Fibroblast of skin of left biceps (primary cell): Measurements from ENCODE around the gene SHF.

Experiments
- DNase-seq, 2 experiments: peaks; one replicate each; pipeline ENCODE4 v3.0.0-alpha.2; 2013; ENCODE audit warnings: low read depth in 2 of 2

SHF gene

GRCh38 chr15:45199136-45199810, 11.5 kb upstream of the SHF start:
- no peak for DNase-seq

- peak; percentile 91 to 92 for DNase-seq
Observed at GRCh38 chr15:45198337-45199135, 10.8 kb upstream of the SHF start.

DNA sequence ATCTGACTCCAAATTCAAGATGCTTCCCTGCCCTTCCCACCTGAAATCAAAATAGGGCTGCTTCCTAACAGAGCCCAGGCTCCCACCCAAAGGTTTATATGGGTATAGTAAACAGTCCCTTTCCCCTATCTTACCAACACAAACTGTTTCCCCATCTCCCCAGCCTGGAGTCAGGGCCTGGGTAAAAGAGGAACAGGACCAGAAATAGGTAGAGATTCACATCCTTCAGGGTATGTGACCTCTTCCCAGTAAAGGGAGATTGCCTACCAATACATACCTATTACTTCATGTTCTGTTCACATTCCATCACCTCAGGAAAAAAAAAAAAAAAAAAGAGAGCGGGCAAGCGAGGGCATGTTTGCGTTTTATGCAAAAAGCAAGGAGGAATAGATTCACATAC, 9.7 kb upstream of the SHF start:
- no peak for DNase-seq

GRCh38 chr15:45187578-45187893, 230 bp downstream of the SHF start:
- no peak for DNase-seq

- DNase-seq, result no peak
Observed at GRCh38 chr15:45186771-45187577, 792 bp downstream of the SHF start.

DNA sequence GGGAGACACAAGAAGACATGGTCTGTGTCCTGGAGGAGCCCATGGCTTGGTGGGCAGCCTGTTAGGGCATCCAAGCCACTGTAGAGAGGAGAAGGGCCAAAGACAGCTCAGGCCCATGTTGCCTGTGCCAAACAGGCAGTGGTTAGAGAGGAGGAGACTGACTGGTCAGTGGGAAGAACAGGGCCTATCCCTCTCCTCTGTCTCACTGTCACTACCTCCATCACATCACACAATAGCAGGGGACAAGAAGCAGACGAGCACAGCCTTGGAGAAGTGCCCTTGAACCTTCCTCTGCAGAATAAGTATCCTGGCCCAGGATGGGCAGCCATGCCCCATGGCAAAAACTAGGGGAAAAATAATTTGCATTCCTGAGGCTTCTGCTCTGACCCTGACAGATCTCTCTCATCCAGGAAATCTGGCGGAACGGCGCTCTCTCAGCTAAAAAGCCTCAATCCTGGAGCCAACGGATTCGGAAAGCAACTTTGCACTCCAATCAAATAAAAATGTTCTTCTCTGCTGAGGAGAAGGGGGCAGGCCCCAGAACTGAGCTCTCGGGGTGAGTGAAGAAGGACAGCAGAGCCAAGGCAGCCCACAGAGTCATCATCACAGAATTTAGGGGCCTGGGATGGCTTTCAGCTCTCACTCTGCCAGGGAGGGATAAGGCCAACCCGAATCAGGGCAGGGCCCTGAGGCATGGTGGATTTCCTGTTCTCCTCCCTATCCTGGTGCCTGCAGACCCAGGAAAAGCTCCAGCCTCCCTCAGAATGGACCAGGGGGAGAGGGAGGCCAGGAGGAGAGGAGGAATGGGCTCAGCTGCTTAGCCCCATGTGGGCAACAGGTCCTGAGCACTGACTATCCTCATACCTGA, 1.6 kb downstream of the SHF start:
- no peak for DNase-seq

DNA sequence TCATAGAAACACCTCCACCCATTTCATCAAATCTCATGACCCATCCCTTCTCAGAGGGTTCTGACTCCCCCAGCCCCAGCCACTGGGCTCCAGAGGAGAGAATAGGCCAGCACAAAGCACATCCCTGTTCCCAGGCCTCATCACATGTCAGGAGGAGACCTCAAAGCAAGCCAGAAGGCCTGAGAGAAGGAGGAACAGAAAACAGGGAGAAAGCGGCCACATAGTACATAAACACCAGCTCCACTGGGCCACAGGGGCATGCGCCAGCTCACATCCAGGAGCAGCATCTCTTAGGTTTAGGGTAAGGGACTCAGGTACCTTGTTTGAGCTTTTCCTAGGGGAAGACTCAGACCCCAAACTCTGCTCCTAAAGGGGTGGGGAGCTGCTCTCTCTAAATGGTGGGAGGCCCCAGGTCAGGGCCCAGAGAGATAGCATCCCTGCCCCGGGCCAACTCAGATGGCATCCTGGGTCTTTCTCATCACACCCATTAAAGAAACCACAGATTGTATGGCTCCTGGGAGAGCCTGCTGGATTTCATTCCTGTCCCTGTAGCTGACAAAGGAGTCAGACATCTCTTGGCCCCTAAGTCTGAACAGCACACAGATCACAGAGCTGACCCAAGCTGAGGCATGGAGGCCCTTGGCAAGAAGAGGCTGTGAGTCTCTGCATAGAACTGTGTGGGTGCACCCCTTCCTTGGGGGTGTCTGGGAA, 2.5 kb downstream of the SHF start:
- no peak for DNase-seq

DNA sequence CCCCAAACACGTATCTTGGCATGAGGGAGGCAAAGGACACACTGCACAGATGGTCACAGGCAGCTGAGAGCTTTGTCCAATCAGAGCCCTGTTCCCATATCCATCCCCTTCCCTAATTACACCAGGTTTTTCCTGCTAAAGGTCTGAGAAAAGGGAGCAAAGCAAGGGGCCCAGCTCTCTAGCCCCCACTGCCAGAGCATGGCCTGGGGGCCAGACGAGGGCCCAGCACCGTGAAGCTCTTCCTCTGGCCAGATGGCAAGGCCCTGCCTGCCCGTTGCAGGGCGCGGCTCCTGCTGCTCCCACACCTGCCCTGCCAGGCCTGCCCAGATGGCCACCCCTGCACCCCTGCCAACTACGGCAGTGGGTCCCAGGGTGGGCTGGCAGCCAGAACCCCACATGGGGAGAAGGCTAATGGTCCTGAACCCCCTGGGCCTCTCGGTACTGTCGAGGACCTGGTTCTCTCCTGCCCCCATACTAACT, 3.2 kb downstream of the SHF start:
- DNase-seq, result no peak

GRCh38 chr15:45183511-45183910, 4.3 kb downstream of the SHF start:
- DNase-seq, result no peak

GRCh38 chr15:45182996-45183395, 4.8 kb downstream of the SHF start:
- no peak for DNase-seq

- DNase-seq, result no peak
Observed at GRCh38 chr15:45181491-45182285, 6.1 kb downstream of the SHF start.

GRCh38 chr15:45180648-45181436, 6.9 kb downstream of the SHF start:
- no peak for DNase-seq

GRCh38 chr15:45180201-45180600, 7.6 kb downstream of the SHF start:
- DNase-seq, result no peak

DNA sequence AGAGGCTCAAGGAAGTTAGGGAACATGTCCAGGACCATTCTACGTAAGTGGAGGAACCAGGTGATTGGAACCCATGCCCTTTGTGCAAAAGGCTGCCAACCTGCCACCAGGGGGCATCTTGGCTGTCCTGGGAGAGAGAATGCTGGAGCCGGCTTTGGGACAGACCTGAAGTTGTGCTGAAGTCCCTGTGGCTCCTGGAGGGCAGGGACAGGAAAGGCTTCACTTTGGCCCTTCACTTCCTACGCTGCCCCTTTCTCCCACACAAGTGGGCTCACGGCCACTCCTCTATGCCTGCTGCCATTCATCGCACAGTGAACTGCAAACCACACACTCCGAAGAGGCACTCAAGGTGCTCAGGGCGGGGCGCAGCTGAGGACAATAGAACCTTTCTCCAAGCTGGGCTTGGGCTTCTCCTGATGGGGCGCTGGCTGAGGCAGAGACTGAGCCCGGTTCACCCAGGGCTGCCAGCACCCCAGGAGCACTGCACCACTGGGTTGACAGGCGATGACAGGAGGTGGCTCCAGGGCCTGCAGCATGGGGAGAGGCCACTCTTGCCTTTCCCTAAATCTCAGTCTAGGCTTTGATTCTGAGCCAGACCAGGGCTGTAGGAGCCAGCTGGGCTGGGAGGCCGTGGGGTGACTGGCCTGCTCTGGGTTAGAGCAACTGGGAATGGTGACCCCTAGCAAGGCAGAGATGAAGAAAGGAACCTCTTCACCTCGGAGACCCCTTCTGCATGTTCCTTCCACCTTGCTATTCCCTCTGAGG, 8.4 kb downstream of the SHF start:
- DNase-seq, result no peak

- no peak for DNase-seq
Observed at GRCh38 chr15:45177285-45177684, 10.5 kb downstream of the SHF start.

DNA sequence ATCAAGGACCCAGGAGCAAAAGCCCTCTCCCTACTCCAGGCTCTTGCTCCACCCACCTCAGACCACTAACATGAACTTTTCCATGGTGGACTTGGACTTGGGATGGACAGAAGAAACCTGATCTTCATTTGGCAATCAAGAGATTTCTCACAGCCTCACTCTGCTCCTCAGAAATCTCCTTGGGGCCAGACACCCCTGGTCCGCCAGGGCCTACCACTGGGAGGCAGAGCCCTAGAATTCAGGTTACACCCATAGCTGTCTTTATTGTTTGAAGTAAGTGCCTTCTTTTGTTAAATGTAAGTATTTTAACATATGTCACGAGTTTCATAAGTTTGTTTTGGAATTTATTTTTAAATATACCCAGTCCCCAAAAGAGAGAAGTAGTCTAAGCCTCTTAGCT, 13.2 kb downstream of the SHF start:
- DNase-seq, result no peak

DNA sequence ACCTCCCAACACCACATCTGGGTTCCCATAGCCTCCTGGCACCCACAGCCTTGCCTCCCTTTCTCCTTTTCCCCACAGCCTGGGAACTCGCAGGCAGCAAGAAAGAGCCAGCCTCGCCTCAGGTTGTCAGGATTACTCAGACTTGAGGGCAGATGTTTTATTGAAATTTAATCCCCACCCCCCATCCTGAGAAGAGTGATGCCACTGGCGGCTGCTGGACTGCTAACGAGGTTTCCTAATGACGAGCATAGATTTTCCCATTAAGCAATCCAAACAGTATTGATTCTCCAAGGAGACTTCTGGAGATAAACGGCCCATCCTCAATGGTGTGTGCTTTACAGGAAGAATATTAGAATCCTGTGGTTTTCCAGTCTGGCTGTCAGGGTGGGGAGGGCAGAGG, 13.7 kb downstream of the SHF start:
- no peak for DNase-seq

GRCh38 chr15:45171912-45172311, 15.9 kb downstream of the SHF start:
- DNase-seq, result no peak
